Epithelial cell of proximal tubule (primary cell): ENCODE measurements around the gene CHD9. TPM values are rescaled to one million over a fixed set of nuclear protein-coding genes. Genes with fewer than 3 reads are reported as not detected.

Source experiments
- DNase-seq: peaks from one replicate; pipeline ENCODE4 v3.0.0-alpha.2; 2011; ENCODE audit warnings: low read depth
- H3K4me3 ChIP-seq: 2 replicates; pipeline ENCODE4 v1.5.1; 2011; ENCODE audit warnings: low read depth, mild to moderate bottlenecking, low read length
- total RNA-seq: library from RNA; depleted of rRNA; stranded (reverse); fragments of >200 nt; gene quantifications from 2 replicates; pipeline ENCODE4 v1.2.3, GENCODE V29; 2015
- TF ChIP-seq, protein P1 (sequence below): conservative IDR thresholded peaks from 2 replicates; pipeline ENCODE4 v1.5.1; 2012; ENCODE audit warnings: low read depth, mild to moderate bottlenecking, low read length

Gene CHD9
- total RNA-seq, 1 donor from 2014 or later, result 14.6 TPM

- H3K4me3 ChIP-seq, result no peak overlapping the region
- DNase-seq, result no peak
Observed at GRCh38 chr16:53281280-53281679, 226.5 kb downstream of the CHD9 start.

DNA sequence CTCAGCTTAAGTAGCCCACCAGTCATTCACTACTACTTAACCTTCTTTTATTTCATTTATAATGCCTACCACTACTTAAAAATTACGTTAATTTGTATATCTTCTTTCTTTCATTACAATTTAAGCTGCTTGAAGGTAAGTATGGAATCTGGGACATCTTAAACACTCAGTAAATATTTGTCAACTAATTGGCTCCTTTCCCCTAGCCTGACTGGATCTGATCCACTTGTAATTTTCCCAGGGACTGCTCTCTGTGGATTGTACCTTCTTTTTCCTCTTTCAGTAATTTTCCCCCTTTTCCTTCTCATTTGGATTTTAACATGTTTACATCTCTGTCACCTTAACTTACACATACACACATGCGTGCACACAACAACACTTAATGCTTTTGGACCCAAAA lies 227.1 kb downstream of the CHD9 start:
- no peak overlapping the region for H3K4me3 ChIP-seq
- TF ChIP-seq, protein P1, sequence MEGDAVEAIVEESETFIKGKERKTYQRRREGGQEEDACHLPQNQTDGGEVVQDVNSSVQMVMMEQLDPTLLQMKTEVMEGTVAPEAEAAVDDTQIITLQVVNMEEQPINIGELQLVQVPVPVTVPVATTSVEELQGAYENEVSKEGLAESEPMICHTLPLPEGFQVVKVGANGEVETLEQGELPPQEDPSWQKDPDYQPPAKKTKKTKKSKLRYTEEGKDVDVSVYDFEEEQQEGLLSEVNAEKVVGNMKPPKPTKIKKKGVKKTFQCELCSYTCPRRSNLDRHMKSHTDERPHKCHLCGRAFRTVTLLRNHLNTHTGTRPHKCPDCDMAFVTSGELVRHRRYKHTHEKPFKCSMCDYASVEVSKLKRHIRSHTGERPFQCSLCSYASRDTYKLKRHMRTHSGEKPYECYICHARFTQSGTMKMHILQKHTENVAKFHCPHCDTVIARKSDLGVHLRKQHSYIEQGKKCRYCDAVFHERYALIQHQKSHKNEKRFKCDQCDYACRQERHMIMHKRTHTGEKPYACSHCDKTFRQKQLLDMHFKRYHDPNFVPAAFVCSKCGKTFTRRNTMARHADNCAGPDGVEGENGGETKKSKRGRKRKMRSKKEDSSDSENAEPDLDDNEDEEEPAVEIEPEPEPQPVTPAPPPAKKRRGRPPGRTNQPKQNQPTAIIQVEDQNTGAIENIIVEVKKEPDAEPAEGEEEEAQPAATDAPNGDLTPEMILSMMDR, result no peak
- no peak for DNase-seq

More at GRCh38 chr16:53281280-53281679, 226.5 kb downstream of the CHD9 start:
- TF ChIP-seq, protein P1, result no peak

- TF ChIP-seq, protein P1, result no peak
- no peak for DNase-seq
- H3K4me3 ChIP-seq, result no peak overlapping the region
Observed at GRCh38 chr16:53282328-53282727, 227.5 kb downstream of the CHD9 start.

DNA sequence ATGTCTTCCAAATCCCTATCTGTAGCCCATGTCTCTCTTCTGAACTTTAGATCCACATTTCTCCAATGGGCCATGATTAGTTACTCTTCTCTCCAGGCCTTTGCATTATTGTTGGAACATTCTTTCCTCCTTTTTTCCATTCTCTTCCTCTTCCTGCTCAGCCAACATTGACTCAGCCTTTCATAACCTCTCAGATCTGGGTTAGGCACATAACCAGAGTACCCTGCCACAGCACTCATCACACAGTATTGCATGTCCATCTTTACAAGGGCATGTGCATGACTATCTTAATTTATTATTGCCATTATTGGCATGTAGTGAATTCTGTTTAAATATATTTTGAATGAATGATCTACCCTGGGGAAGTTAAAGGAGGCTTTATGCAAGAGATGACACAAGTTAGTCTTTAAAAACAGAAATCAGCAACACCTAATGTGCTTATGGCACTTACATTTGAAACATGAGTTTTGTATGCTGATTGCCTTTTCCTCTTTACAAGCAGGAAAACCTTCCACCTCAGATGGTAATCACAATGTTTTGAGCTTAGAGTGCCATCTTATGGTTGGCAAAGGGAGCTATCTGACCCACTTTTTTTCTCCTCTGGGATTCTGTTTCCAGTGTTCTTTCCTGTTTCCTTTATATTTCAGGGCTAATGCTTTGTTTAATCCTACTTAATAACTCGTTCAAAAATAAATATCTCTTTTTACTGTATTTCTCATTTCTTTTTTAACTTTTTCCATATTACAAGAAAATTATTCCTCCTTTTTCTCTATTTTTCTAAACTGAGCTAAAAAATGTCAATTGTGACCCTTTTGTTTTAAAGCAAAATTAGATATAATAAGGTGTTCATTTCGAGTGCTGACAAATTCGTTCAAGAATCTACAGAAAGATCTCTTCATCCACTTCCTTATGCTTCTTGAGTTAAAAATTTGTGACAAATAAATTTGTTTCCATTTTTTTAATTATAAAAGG lies 228.5 kb downstream of the CHD9 start:
- TF ChIP-seq, protein P1, result peak; percentile 71
- no peak for DNase-seq

DNA sequence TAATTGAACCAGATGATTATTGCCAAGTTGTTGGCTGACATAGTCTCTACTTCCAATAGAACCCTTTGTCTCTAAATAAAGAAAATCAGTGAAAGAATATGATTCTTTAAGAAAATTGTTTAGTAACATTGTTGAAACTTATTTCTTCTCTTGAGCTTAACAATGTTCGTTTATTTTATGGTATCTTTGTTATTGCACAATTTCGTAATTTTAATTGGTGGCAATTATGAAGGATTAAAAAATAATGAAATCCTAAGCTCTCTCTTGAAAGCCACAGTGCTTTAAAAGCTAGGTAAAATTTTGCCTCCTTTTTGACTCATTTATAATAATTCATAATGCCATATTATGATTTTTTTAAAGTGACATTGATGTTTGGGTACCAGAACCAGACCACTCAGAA lies 230.4 kb downstream of the CHD9 start:
- DNase-seq, result no peak
- TF ChIP-seq, protein P1, result no peak
- no peak overlapping the region for H3K4me3 ChIP-seq

More for the DNA sequence above, 228.5 kb downstream of the CHD9 start:
- no peak overlapping the region for H3K4me3 ChIP-seq

DNA sequence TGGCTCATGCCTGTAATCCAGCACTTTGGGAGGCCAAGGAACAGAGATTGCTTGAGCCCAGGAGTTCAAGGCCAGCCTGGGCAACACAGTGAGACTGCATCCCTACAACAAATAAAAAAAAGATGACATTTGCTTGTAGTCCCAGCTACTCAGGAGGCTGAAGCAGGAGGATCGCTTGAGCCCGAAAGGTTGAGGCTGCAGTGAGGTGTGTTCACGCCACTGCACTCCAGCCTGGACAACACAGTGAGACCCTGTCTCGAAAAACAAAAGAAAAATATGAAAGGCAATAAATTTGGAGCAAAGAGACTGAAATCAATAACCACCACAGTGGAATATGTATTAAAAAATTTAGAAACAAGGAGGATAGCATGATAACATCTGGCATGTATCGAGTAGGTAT lies 235.7 kb downstream of the CHD9 start:
- no peak overlapping the region for H3K4me3 ChIP-seq
- DNase-seq, result no peak
- TF ChIP-seq, protein P1, result no peak
